MM.1S (cell line): ENCODE data around the gene TNNC1.

ENCODE experiments used
- DNase-seq: peaks from one replicate; pipeline ENCODE4 v3.0.0-alpha.2; 2015
- H2AFZ ChIP-seq: fragments of 300-600 bp; sonication (generic); 2 replicates; pipeline ENCODE4 v1.6.0; 2016; ENCODE audit warnings: antibody characterized with exemption, low read length
- H3F3A ChIP-seq: fragments of 300-600 bp; sonication (generic); 2 replicates; pipeline ENCODE4 v1.6.1; 2016; ENCODE audit warnings: mild to moderate bottlenecking, antibody characterized with exemption, low read length, moderate library complexity, mixed read lengths; ENCODE audit not compliant: insufficient read depth
- H3K27ac ChIP-seq: fragments of 300-600 bp; sonication (generic); 2 replicates; pipeline ENCODE4 v1.5.1; 2016; ENCODE audit warnings: mild to moderate bottlenecking, low read length
- H3K27me3 ChIP-seq: fragments of 300-600 bp; sonication (generic); replicated peaks from 2 replicates; pipeline ENCODE4 v1.6.0; 2016; ENCODE audit warnings: low read length; ENCODE audit not compliant: insufficient read depth
- H3K36me3 ChIP-seq: fragments of 300-600 bp; sonication (generic); replicated peaks from 2 replicates; pipeline ENCODE4 v1.6.1; 2016; ENCODE audit warnings: mild to moderate bottlenecking, low read length, mixed read lengths; ENCODE audit not compliant: insufficient read depth
- H3K4me1 ChIP-seq: fragments of 300-600 bp; sonication (generic); 2 replicates; pipeline ENCODE4 v1.6.1; 2016; ENCODE audit warnings: low read length, mixed read lengths
- H3K4me2 ChIP-seq: fragments of 300-600 bp; sonication (generic); 2 replicates; pipeline ENCODE4 v1.6.0; 2016; ENCODE audit warnings: low read depth, low read length
- H3K4me3 ChIP-seq: fragments of 300-600 bp; sonication (generic); 2 replicates; pipeline ENCODE4 v1.5.1; 2016; ENCODE audit warnings: low read length, mixed read lengths
- H3K79me2 ChIP-seq: fragments of 300-600 bp; sonication (generic); 2 replicates; pipeline ENCODE4 v1.6.1; 2016; ENCODE audit warnings: mixed run types, low read length, mixed read lengths
- H3K9ac ChIP-seq: fragments of 300-600 bp; sonication (generic); 2 replicates; pipeline ENCODE4 v1.6.1; 2016; ENCODE audit warnings: low read length, mixed read lengths
- H3K9me2 ChIP-seq: fragments of 300-600 bp; sonication (generic); replicated peaks from 2 replicates; pipeline ENCODE4 v1.6.1; 2016; ENCODE audit warnings: mild to moderate bottlenecking, low read length, mixed read lengths; ENCODE audit not compliant: insufficient read depth
- H3K9me3 ChIP-seq: fragments of 300-600 bp; sonication (generic); replicated peaks from 2 replicates; pipeline ENCODE4 v1.6.1; 2016; ENCODE audit warnings: mild to moderate bottlenecking, low read length, mixed read lengths; ENCODE audit not compliant: insufficient read depth
- H4K20me1 ChIP-seq: fragments of 300-600 bp; sonication (generic); 2 replicates; pipeline ENCODE4 v1.6.1; 2016; ENCODE audit warnings: mild to moderate bottlenecking, low read length, moderate library complexity, mixed read lengths; ENCODE audit not compliant: insufficient read depth
- EZH2 ChIP-seq: fragments of 300-600 bp; sonication (generic); optimal IDR thresholded peaks from 2 replicates; pipeline ENCODE3; 2017; ENCODE audit warnings: low read depth, mild to moderate bottlenecking, antibody characterized with exemption, low read length, mixed read lengths
- EZH2phosphoT487 ChIP-seq: fragments of 300-600 bp; sonication (generic); IDR thresholded peaks from 2 replicates; pipeline ENCODE4 v1.6.1; 2018; ENCODE audit warnings: antibody characterized with exemption, low read length
- TF ChIP-seq, protein P1 (sequence below): fragments of 300-600 bp; sonication (generic); IDR thresholded peaks from 2 replicates; pipeline ENCODE4 v1.5.1; 2016; ENCODE audit warnings: antibody characterized with exemption, low read length, mixed read lengths

Gene TNNC1

DNA sequence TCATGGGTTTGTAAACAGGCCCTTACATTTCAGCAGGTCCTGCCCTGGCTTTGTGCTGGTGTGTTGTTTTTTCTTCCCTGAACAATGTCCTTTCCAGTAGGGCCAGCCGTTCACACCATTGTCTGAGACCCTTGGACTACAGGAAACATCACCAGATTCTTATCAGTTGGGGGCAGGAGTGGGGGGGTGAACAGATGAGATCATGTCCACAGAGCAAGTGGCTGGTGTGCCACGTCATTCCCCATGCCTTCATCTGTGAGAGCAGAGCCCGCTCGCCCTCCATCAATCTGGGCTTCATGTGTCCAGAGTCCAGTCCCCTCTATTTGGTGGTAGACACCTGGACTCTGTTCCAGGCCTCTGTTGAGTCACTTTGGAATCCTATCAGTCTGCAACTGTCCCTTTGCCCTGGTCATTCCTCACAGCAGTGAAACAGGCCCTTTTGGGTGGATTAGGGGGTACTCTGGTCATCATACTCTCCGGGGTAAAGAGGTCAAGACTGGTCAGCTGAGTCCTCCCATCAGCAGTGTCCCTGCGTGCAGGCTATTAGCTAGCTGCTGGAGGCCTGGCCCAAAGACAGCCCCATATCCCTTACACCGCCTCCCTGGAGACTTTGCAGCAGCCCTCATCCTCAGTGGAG is 23.9 kb downstream of the TNNC1 start:
- H3K4me1 ChIP-seq, result no peaks in the 10 kb centered on the region
- H3K27ac ChIP-seq, result no peak overlapping the region
- no peaks in the 10 kb centered on the region for H3K27me3 ChIP-seq
- H3K9ac ChIP-seq, result no peak overlapping the region
- no peak for DNase-seq
- no peaks in the 10 kb centered on the region for H3K9me3 ChIP-seq
- H2AFZ ChIP-seq, result no peak overlapping the region
- H4K20me1 ChIP-seq, result no peaks in the 10 kb centered on the region
- no peaks in the 10 kb centered on the region for H3K36me3 ChIP-seq
- no peak overlapping the region for H3K4me2 ChIP-seq
- no peak overlapping the region for H3K4me3 ChIP-seq
- H3K79me2 ChIP-seq, result no peaks in the 10 kb centered on the region
- no peaks in the 10 kb centered on the region for H3F3A ChIP-seq
- H3K9me2 ChIP-seq, result no peaks in the 10 kb centered on the region
- TF ChIP-seq, protein P1, sequence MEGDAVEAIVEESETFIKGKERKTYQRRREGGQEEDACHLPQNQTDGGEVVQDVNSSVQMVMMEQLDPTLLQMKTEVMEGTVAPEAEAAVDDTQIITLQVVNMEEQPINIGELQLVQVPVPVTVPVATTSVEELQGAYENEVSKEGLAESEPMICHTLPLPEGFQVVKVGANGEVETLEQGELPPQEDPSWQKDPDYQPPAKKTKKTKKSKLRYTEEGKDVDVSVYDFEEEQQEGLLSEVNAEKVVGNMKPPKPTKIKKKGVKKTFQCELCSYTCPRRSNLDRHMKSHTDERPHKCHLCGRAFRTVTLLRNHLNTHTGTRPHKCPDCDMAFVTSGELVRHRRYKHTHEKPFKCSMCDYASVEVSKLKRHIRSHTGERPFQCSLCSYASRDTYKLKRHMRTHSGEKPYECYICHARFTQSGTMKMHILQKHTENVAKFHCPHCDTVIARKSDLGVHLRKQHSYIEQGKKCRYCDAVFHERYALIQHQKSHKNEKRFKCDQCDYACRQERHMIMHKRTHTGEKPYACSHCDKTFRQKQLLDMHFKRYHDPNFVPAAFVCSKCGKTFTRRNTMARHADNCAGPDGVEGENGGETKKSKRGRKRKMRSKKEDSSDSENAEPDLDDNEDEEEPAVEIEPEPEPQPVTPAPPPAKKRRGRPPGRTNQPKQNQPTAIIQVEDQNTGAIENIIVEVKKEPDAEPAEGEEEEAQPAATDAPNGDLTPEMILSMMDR, result no peak
- TF ChIP-seq EZH2 (no peak), EZH2phosphoT487 (no peak)

DNA sequence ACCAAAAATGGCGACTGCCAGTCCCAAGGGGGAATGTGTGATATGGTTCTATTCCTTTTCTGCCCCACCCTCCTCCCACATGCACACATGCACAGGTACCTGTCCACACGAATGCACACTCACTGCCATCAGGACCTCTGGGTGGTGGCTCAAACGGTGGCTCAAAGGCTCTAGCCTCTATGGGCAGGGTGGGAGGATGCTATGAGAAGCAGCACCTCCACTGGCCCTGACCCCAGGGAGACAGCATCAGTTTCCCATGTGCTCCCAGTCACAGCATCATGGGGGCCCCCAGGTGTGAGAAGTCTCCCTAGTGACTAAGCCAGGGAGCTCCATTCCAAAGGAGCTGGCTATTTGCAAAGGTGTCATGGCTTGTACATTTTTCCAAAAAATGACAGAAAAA is 24.8 kb downstream of the TNNC1 start:
- TF ChIP-seq, protein P1, result no peak
- no peak for TF ChIP-seq EZH2
- no peak for TF ChIP-seq EZH2phosphoT487
- Histone ChIP-seq H3F3A (no peaks in the 10 kb centered on the region), H3K27ac (no peak overlapping the region), H2AFZ (no peak overlapping the region), H3K4me2 (no peak overlapping the region), H3K9ac (no peak overlapping the region), H3K9me2 (no peaks in the 10 kb centered on the region), H3K79me2 (no peaks in the 10 kb centered on the region), H4K20me1 (no peaks in the 10 kb centered on the region), H3K27me3 (no peaks in the 10 kb centered on the region), H3K9me3 (no peaks in the 10 kb centered on the region), H3K36me3 (no peaks in the 10 kb centered on the region), H3K4me3 (no peak overlapping the region), H3K4me1 (no peaks in the 10 kb centered on the region)
- no peak for DNase-seq

DNA sequence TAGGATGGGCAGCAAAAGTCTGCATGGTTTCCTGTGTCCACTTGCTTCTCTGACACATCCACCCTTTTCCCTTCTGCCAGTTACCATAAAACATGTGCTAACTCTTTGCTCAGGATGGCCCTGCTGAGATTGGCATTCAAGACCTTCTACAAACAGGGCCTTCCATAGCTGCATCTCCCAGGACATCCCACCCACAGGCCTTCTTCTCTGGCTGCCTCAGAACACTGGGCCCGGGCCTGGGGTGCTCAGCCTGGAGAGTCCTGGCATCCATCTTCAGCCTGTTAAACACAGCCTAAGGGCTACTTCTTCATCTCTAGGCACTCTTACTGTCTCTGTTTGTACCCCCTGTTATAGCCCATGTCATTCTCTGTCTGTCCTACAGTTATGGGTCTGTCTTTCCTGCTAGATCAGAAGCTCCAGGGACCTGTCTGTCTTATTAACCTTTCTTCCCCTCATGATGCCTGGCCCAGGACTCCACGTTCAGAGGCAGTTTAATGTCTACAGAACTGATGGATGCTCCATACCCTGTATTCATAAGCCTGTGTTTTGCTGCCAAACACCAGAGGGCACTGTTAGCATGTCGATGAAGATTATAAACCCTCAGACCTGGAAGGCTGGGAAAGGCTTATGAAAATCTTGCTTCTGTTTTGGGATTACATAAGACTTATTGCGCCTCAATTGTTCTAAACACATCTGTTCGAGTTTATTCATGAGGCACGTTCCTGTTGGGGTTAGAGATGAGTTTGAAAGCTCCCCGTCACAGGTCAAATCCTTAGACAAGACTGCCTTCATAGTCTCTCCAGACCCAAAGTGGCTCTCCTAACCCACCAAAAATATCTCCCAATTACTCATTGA is 25.5 kb downstream of the TNNC1 start:
- Histone ChIP-seq H3K9me3 (no peaks in the 10 kb centered on the region), H4K20me1 (no peaks in the 10 kb centered on the region), H3K79me2 (no peaks in the 10 kb centered on the region), H2AFZ (no peak overlapping the region), H3K4me2 (no peak overlapping the region), H3K9ac (no peak overlapping the region), H3K27ac (no peak overlapping the region), H3K4me3 (no peak overlapping the region), H3F3A (no peaks in the 10 kb centered on the region), H3K9me2 (no peaks in the 10 kb centered on the region), H3K27me3 (no peaks in the 10 kb centered on the region), H3K36me3 (no peaks in the 10 kb centered on the region), H3K4me1 (no peaks in the 10 kb centered on the region)
- no peak for TF ChIP-seq EZH2phosphoT487
- TF ChIP-seq, protein P1, result peak; percentile 81
- DNase-seq, result peak; percentile 46
